Keratinocyte (primary cell): Measurements from ENCODE around the gene GOLGA2.

Experiments used
- EZH2 ChIP-seq: IDR thresholded peaks from one replicate; pipeline ENCODE4 v1.6.1; 2012; ENCODE audit warnings: inconsistent platforms, mild to moderate bottlenecking, low read length, moderate library complexity
- TF ChIP-seq, protein P1 (sequence below), 3 experiments: IDR thresholded peaks in 1 of 3; conservative IDR thresholded peaks in 1 of 3; optimal IDR thresholded peaks in 1 of 3; 2 replicates in 2 of 3; 3 replicates in 1 of 3; pipeline versions ENCODE3 to v1.5.1; 2011; ENCODE audit warnings: low read length in 3 of 3, mild to moderate bottlenecking in 3 of 3, moderate library complexity in 2 of 3, control low read depth in 1 of 3, inconsistent platforms in 1 of 3; ENCODE audit not compliant: insufficient read depth in 2 of 3; ENCODE audit errors: extremely low read depth in 1 of 3

- TF ChIP-seq, protein P1, sequence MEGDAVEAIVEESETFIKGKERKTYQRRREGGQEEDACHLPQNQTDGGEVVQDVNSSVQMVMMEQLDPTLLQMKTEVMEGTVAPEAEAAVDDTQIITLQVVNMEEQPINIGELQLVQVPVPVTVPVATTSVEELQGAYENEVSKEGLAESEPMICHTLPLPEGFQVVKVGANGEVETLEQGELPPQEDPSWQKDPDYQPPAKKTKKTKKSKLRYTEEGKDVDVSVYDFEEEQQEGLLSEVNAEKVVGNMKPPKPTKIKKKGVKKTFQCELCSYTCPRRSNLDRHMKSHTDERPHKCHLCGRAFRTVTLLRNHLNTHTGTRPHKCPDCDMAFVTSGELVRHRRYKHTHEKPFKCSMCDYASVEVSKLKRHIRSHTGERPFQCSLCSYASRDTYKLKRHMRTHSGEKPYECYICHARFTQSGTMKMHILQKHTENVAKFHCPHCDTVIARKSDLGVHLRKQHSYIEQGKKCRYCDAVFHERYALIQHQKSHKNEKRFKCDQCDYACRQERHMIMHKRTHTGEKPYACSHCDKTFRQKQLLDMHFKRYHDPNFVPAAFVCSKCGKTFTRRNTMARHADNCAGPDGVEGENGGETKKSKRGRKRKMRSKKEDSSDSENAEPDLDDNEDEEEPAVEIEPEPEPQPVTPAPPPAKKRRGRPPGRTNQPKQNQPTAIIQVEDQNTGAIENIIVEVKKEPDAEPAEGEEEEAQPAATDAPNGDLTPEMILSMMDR (optimal IDR thresholded peaks at IDR 0.05 in 1 of 3, IDR thresholded peaks at IDR 0.05 in 1 of 3, conservative IDR thresholded peaks at IDR 0.05 in 1 of 3; ENCODE audit: extremely low read depth in 1 of 3, insufficient read depth in 2 of 3, low read length in 3 of 3), result no peak
- no peak for TF ChIP-seq EZH2
These were observed 48.0 kb upstream of the GOLGA2 start for GRCh38 chr9:128323791-128324190.
